GM18502 (cell line): Measurements from ENCODE around the gene MORN1.

Experiments used
- ATAC-seq: cut with Tn5 transposase; IDR thresholded peaks from one replicate; pipeline ENCODE4 v1.9.1; 2021; ENCODE audit warnings: mild to moderate bottlenecking; ENCODE audit not compliant: unreplicated experiment, poor library complexity

Gene MORN1

GRCh38 chr1:2389644-2390043 lies 1.7 kb downstream of the MORN1 start:
- ATAC-seq: no peak

- no peak for ATAC-seq
These were observed 3.1 kb downstream of the MORN1 start for GRCh38 chr1:2388004-2388913.

GRCh38 chr1:2386636-2387611 lies 4.4 kb downstream of the MORN1 start:
- ATAC-seq: no peak

- no peak for ATAC-seq
These were observed 5.6 kb downstream of the MORN1 start for GRCh38 chr1:2385606-2386280.

GRCh38 chr1:2384941-2385481 lies 6.3 kb downstream of the MORN1 start:
- no peak for ATAC-seq

GRCh38 chr1:2384130-2384860 lies 7.1 kb downstream of the MORN1 start:
- no peak for ATAC-seq

GRCh38 chr1:2383576-2383975 lies 7.8 kb downstream of the MORN1 start:
- ATAC-seq: no peak

GRCh38 chr1:2382621-2383361 lies 8.6 kb downstream of the MORN1 start:
- ATAC-seq: no peak

GRCh38 chr1:2381741-2382620 lies 9.4 kb downstream of the MORN1 start:
- peak; percentile 60 for ATAC-seq

GRCh38 chr1:2380816-2381591 lies 10.3 kb downstream of the MORN1 start:
- no peak for ATAC-seq

GRCh38 chr1:2379733-2380404 lies 11.5 kb downstream of the MORN1 start:
- ATAC-seq: no peak

GRCh38 chr1:2378956-2379732 lies 12.2 kb downstream of the MORN1 start:
- no peak for ATAC-seq

GRCh38 chr1:2378441-2378851 lies 12.9 kb downstream of the MORN1 start:
- ATAC-seq: no peak

- no peak for ATAC-seq
These were observed 13.5 kb downstream of the MORN1 start for GRCh38 chr1:2377751-2378440.

GRCh38 chr1:2376931-2377672 lies 14.3 kb downstream of the MORN1 start:
- no peak for ATAC-seq
